OCI-LY7 (cell line): ENCODE measurements around the gene GTSE1. TPM values are rescaled to one million over a fixed set of nuclear protein-coding genes. Genes with fewer than 3 reads are reported as not detected.
A peak's percentile ranks its signal among the peaks of the same experiment; 100 is the strongest.

Experiments used
- BruUV-seq: library from RNA; stranded (reverse); fragments of 400-500 nt; replicated peaks from 2 replicates; lab custom pipeline; 2021; lab: Mats Ljungman, UMichigan
- CTCF ChIA-PET: fragments of 300-600 bp; sonication (Branson Sonifier 250); formaldehyde crosslinking; loops from one replicate; lab custom pipeline; 2022; ENCODE audit warnings: antibody characterized with exemption; ENCODE audit not compliant: unreplicated experiment; lab: Charles Lee
- POLR2A ChIA-PET: fragments of 300-600 bp; sonication (Branson Sonifier 250); formaldehyde crosslinking; loops from one replicate; lab custom pipeline; 2022; ENCODE audit warnings: antibody characterized with exemption; lab: Charles Lee
- DNase-seq: peaks from one replicate; pipeline ENCODE4 v3.0.0-alpha.2; 2015; ENCODE audit warnings: low spot score
- H2AFZ ChIP-seq: fragments of 200-600 bp; sonication (generic), shearing (Covaris generic); 2 replicates; pipeline ENCODE4 v1.6.1; 2014; ENCODE audit warnings: mild to moderate bottlenecking, antibody characterized with exemption, low read length, moderate library complexity
- H3K27ac ChIP-seq: fragments of 200-600 bp; sonication (generic); 2 replicates; pipeline ENCODE4 v1.5.1; 2014; ENCODE audit warnings: mixed run types, low read depth, mild to moderate bottlenecking, moderate library complexity, low read length, inconsistent platforms; ENCODE audit not compliant: poor library complexity, severe bottlenecking
- H3K36me3 ChIP-seq: fragments of 200-600 bp; sonication (generic); 2 replicates; pipeline ENCODE4 v1.6.1; 2014; ENCODE audit warnings: mild to moderate bottlenecking, antibody characterized with exemption, low read length, moderate library complexity, mixed read lengths; ENCODE audit not compliant: insufficient read depth
- H3K4me1 ChIP-seq: fragments of 200-600 bp; sonication (generic); 2 replicates; pipeline ENCODE4 v1.5.1; 2014; ENCODE audit warnings: mild to moderate bottlenecking, low read length; ENCODE audit not compliant: insufficient read depth, poor library complexity, severe bottlenecking
- H3K4me2 ChIP-seq: fragments of 200-600 bp; sonication (generic); 2 replicates; pipeline ENCODE4 v1.6.1; 2014; ENCODE audit warnings: mild to moderate bottlenecking, low read length
- H3K4me3 ChIP-seq: fragments of 200-600 bp; sonication (generic); 2 replicates; pipeline ENCODE4 v1.5.1; 2014; ENCODE audit warnings: mild to moderate bottlenecking, low read depth, low read length; ENCODE audit not compliant: poor library complexity, severe bottlenecking
- H3K79me2 ChIP-seq: fragments of 200-600 bp; sonication (generic); 2 replicates; pipeline ENCODE4 v1.6.1; 2016; ENCODE audit warnings: low read depth, mild to moderate bottlenecking, low read length, moderate library complexity, mixed read lengths; ENCODE audit not compliant: insufficient read depth
- H3K9me2 ChIP-seq: fragments of 200-600 bp; sonication (generic); 2 replicates; pipeline ENCODE4 v1.6.1; 2016; ENCODE audit warnings: mild to moderate bottlenecking, low read length, mixed read lengths; ENCODE audit not compliant: insufficient read depth
- H3K9me3 ChIP-seq: fragments of 200-600 bp; sonication (generic); 2 replicates; pipeline ENCODE4 v1.6.1; 2014; ENCODE audit warnings: mild to moderate bottlenecking, mixed run types, low read length, mixed read lengths
- H4K20me1 ChIP-seq: fragments of 200-600 bp; sonication (generic); 2 replicates; pipeline ENCODE4 v1.6.1; 2014; ENCODE audit warnings: mild to moderate bottlenecking, antibody characterized with exemption, low read length, moderate library complexity, mixed read lengths; ENCODE audit not compliant: insufficient read depth
- CTCF ChIP-seq: fragments of 200-600 bp; sonication (generic); conservative IDR thresholded peaks from 2 replicates; pipeline ENCODE4 v1.5.1; 2014; ENCODE audit warnings: mild to moderate bottlenecking, antibody characterized with exemption, low read length, moderate library complexity, mixed read lengths
- EZH2phosphoT487 ChIP-seq: fragments of 200-600 bp; sonication (generic); IDR thresholded peaks from 2 replicates; pipeline ENCODE4 v1.6.1; 2018; ENCODE audit warnings: low read depth, borderline replicate concordance, mild to moderate bottlenecking, mixed run types, antibody characterized with exemption, low read length, moderate library complexity, mixed read lengths
- intact Hi-C: fragments of 100-400 bp; cut with micrococcal nuclease; formaldehyde crosslinking; loops from one replicate; pipeline ENCODE4 v1.10.0; 2022; ENCODE audit not compliant: unreplicated experiment
- total RNA-seq, 2 experiments: library from RNA; depleted of rRNA in 1 of 2; stranded (reverse); fragments of >200 nt in 1 of 2; shearing (Covaris generic) in 1 of 2; gene quantifications; 2 replicates each; pipeline ENCODE4 v1.2.3, GENCODE V29; 2014 to 2022

GTSE1 gene
- total RNA-seq, 2 experiments from 2014 or later = 54.7 to 109 TPM

GRCh38 chr22:46267431-46268279 is 29.0 kb upstream of the GTSE1 start, which contains the start of gene TTC38:
TSS of gene TTC38 (plus strand) at chr22:46268008. CDS start at chr22:46268040, 32 bp downstream.
- ChIA-PET POLR2A (interaction anchor here (0.6 kb wide), 1 partner anchor 759 kb away, joined by 3 read pairs; no protein-coding TSS in a partner anchor), CTCF (no interaction called here)
- Histone ChIP-seq H3K4me3 (no peak within 1 kb of the TSS), H4K20me1 (no peaks in the 10 kb centered on the region), H3K9me2 (no peaks in the 10 kb centered on the region), H3K79me2 (no peaks in the 10 kb centered on the region), H3K4me2 (peak within 1 kb of the TSS; percentile 4; the same call in 1 of the 2 replicates), H3K9me3 (peaks cover 5% of the 10 kb centered on the region; the same call in 1 of the 2 replicates), H2AFZ (no peak within 1 kb of the TSS), H3K4me1 (no peaks in the 10 kb centered on the region), H3K27ac (no peak within 1 kb of the TSS), H3K36me3 (no peaks in the 10 kb centered on the region)
- TF ChIP-seq EZH2phosphoT487 (no peak), CTCF (no peak)
- BruUV-seq = no TSS peak
- DNase-seq = no peak
- intact Hi-C loops = no loop called here

GRCh38 chr22:46269564-46269963 is 27.1 kb upstream of the GTSE1 start:
- H3K4me2 ChIP-seq = no peak overlapping the region
- intact Hi-C loops = no loop called here
- DNase-seq = no peak

More at GRCh38 chr22:46269564-46269963, 27.1 kb upstream of the GTSE1 start:
- Histone ChIP-seq H3K27ac (no peak overlapping the region), H4K20me1 (no peaks in the 10 kb centered on the region), H3K4me1 (no peaks in the 10 kb centered on the region), H3K9me2 (no peaks in the 10 kb centered on the region), H3K79me2 (no peaks in the 10 kb centered on the region), H3K9me3 (peaks cover 5% of the 10 kb centered on the region; the same call in 1 of the 2 replicates), H3K4me3 (no peak overlapping the region), H2AFZ (no peak overlapping the region), H3K36me3 (no peaks in the 10 kb centered on the region)
- ChIA-PET POLR2A (interaction anchor here (0.5 kb wide), 1 partner anchor 96 kb away, joined by 6 read pairs; no protein-coding TSS in a partner anchor), CTCF (no interaction called here)
- no TSS peak for BruUV-seq
- TF ChIP-seq CTCF (no peak), EZH2phosphoT487 (no peak)
